ENCODE measurements around the gene SHISAL1. TPM values are rescaled to one million over a fixed set of nuclear protein-coding genes. Genes with fewer than 3 reads are reported as not detected.

SHISAL1 gene
- total and polyA plus RNA-seq, 2 experiments from 2014 or later, result 0.58 to 2.2 TPM

- Histone ChIP-seq H3K27ac (no peak overlapping the region), H3K9me2 (ENCODE audit: insufficient read depth) (no peaks in the 10 kb centered on the region), H3K79me2 (ENCODE audit: insufficient read depth) (no peaks in the 10 kb centered on the region), H2AFZ (no peak overlapping the region), H3K4me3 (no peak overlapping the region), H3F3A (ENCODE audit: insufficient read depth) (0 out of 2 replicates have a peak, but pooled peaks cover 3% of the 10 kb centered on the region), H3K9me3 (ENCODE audit: low read depth) (no peaks in the 10 kb centered on the region), H3K4me2 (ENCODE audit: unreplicated experiment) (no peak overlapping the region), H4K20me1 (ENCODE audit: insufficient read depth) (no peaks in the 10 kb centered on the region), H3K9ac (no peak overlapping the region), H3K27me3 (replicated peaks; ENCODE audit: insufficient read depth) (no peaks in the 10 kb centered on the region), H3K4me1 (ENCODE audit: insufficient read depth) (peaks cover 16% of the 10 kb centered on the region), H3K36me3 (ENCODE audit: low read depth) (no peaks in the 10 kb centered on the region)
- in situ Hi-C loops (cut with MboI), result no loop called here
- 90 to 91% methylated on average over 4 of the region's 4 CpGs for WGBS, 2 experiments (ENCODE audit: low coverage in 1 of 2, low lambda C conversion rate in 2 of 2, missing lambda C conversion rate in 2 of 2)
- DNase-seq, result no peak
- TF ChIP-seq EZH2phosphoT487 (IDR thresholded peaks at IDR 0.05; ENCODE audit: insufficient read depth, low read depth), result no peak
- TF ChIP-seq EZH2 (IDR thresholded peaks at IDR 0.05; ENCODE audit: insufficient read depth, poor library complexity, severe bottlenecking), result no peak
These were observed 42.9 kb upstream of the SHISAL1 start for GRCh38 chr22:44355716-44356070.

DNA sequence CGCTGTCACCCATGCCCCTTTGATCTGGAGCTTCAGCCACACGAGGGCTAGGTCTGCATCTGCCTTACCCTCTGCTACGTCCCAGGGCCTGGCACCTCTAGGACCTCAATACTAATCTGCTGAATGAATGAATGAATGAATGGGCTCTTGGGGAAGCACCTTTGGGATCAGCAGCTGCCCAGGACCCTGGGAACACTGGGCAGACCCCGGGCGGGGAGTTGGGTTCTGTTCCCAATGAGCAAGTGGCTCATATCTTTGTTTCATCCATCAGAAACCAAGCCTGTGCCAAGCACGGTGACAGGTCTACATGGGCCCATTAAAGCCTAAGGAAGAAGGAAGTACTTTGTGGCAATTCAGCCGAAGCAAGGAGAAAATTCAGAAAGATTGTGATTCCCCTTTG lies 41.5 kb upstream of the SHISAL1 start:
- Histone ChIP-seq H2AFZ (no peak overlapping the region), H3K36me3 (ENCODE audit: low read depth) (no peaks in the 10 kb centered on the region), H3K4me3 (no peak overlapping the region), H3K27ac (no peak overlapping the region), H3K9me3 (ENCODE audit: low read depth) (no peaks in the 10 kb centered on the region), H4K20me1 (ENCODE audit: insufficient read depth) (no peaks in the 10 kb centered on the region), H3K9me2 (ENCODE audit: insufficient read depth) (no peaks in the 10 kb centered on the region), H3K27me3 (replicated peaks; ENCODE audit: insufficient read depth) (no peaks in the 10 kb centered on the region), H3F3A (ENCODE audit: insufficient read depth) (0 out of 2 replicates have a peak, but pooled peaks cover 3% of the 10 kb centered on the region), H3K79me2 (ENCODE audit: insufficient read depth) (no peaks in the 10 kb centered on the region), H3K9ac (no peak overlapping the region), H3K4me2 (ENCODE audit: unreplicated experiment) (no peak overlapping the region), H3K4me1 (ENCODE audit: insufficient read depth) (peaks cover 10% of the 10 kb centered on the region)
- DNase-seq, result no peak
- TF ChIP-seq EZH2phosphoT487 (IDR thresholded peaks at IDR 0.05; ENCODE audit: insufficient read depth, low read depth), result no peak
- TF ChIP-seq EZH2 (IDR thresholded peaks at IDR 0.05; ENCODE audit: insufficient read depth, poor library complexity, severe bottlenecking), result no peak
- 82 to 84% methylated on average over 7 of the region's 7 CpGs for WGBS, 2 experiments (ENCODE audit: low coverage in 1 of 2, low lambda C conversion rate in 2 of 2, missing lambda C conversion rate in 2 of 2)
- in situ Hi-C loops (cut with MboI), result no loop called here

- Histone ChIP-seq H3K9ac (no peak overlapping the region), H3K9me2 (ENCODE audit: insufficient read depth) (no peaks in the 10 kb centered on the region), H3K27ac (no peak overlapping the region), H3K79me2 (ENCODE audit: insufficient read depth) (no peaks in the 10 kb centered on the region), H3K4me3 (no peak overlapping the region), H3K36me3 (ENCODE audit: low read depth) (no peaks in the 10 kb centered on the region), H4K20me1 (ENCODE audit: insufficient read depth) (no peaks in the 10 kb centered on the region), H3K4me2 (ENCODE audit: unreplicated experiment) (no peak overlapping the region), H3F3A (ENCODE audit: insufficient read depth) (0 out of 2 replicates have a peak, but pooled peaks cover 3% of the 10 kb centered on the region), H3K27me3 (replicated peaks; ENCODE audit: insufficient read depth) (no peaks in the 10 kb centered on the region), H3K4me1 (ENCODE audit: insufficient read depth) (peaks cover 10% of the 10 kb centered on the region), H2AFZ (no peak overlapping the region), H3K9me3 (ENCODE audit: low read depth) (no peaks in the 10 kb centered on the region)
- TF ChIP-seq EZH2phosphoT487 (IDR thresholded peaks at IDR 0.05; ENCODE audit: insufficient read depth, low read depth), result no peak
- no peak for TF ChIP-seq EZH2 (IDR thresholded peaks at IDR 0.05; ENCODE audit: insufficient read depth, poor library complexity, severe bottlenecking)
- DNase-seq, result no peak
- in situ Hi-C loops (cut with MboI), result no loop called here
- WGBS, 2 experiments (ENCODE audit: low coverage in 1 of 2, low lambda C conversion rate in 2 of 2, missing lambda C conversion rate in 2 of 2), result 92 to 96% methylated on average over 13 of the region's 13 CpGs
These were observed 40.3 kb upstream of the SHISAL1 start for GRCh38 chr22:44353041-44353440.

- H3K9me2 ChIP-seq (ENCODE audit: insufficient read depth), result no peaks in the 10 kb centered on the region
- no peak overlapping the region for H3K4me3 ChIP-seq
- no peaks in the 10 kb centered on the region for H4K20me1 ChIP-seq (ENCODE audit: insufficient read depth)
- H3K9ac ChIP-seq, result no peak overlapping the region
- 80 to 94% methylated on average over 9 to 10 of the region's 10 CpGs for WGBS, 2 experiments (ENCODE audit: low coverage in 1 of 2, low lambda C conversion rate in 2 of 2, missing lambda C conversion rate in 2 of 2)
- no peaks in the 10 kb centered on the region for H3K36me3 ChIP-seq (ENCODE audit: low read depth)
- H3K79me2 ChIP-seq (ENCODE audit: insufficient read depth), result no peaks in the 10 kb centered on the region
- H2AFZ ChIP-seq, result no peak overlapping the region
- H3K9me3 ChIP-seq (ENCODE audit: low read depth), result no peaks in the 10 kb centered on the region
- in situ Hi-C loops (cut with MboI), result no loop called here
- DNase-seq, result no peak
- peak overlapping the region; percentile 25 for H3K4me2 ChIP-seq (ENCODE audit: unreplicated experiment)
- peaks cover 10% of the 10 kb centered on the region for H3K4me1 ChIP-seq (ENCODE audit: insufficient read depth)
- no peaks in the 10 kb centered on the region for H3K27me3 ChIP-seq (replicated peaks; ENCODE audit: insufficient read depth)
- H3F3A ChIP-seq (ENCODE audit: insufficient read depth), result 0 out of 2 replicates have a peak, but pooled peaks cover 3% of the 10 kb centered on the region
- H3K27ac ChIP-seq, result no peak overlapping the region
- TF ChIP-seq EZH2phosphoT487 (IDR thresholded peaks at IDR 0.05; ENCODE audit: insufficient read depth, low read depth), result no peak
- TF ChIP-seq EZH2 (IDR thresholded peaks at IDR 0.05; ENCODE audit: insufficient read depth, poor library complexity, severe bottlenecking), result no peak
These were observed 39.8 kb upstream of the SHISAL1 start for GRCh38 chr22:44352378-44353035.
